HUES48 (cell line): Measurements from ENCODE around the gene SHC4.
"Not testable (repeated sequence)": the region's sequence is repeated elsewhere in the genome, so short reads cannot be mapped to it uniquely, and the experiment has no call there.

ENCODE experiments used
- H3K27ac ChIP-seq: one replicate; pipeline ENCODE4 v1.7.0; 2013; ENCODE audit warnings: low read depth, low read length, inconsistent platforms
- H3K27me3 ChIP-seq: 2 replicates; pipeline ENCODE4 v1.6.1; 2013; ENCODE audit warnings: mild to moderate bottlenecking, low read length; ENCODE audit not compliant: control insufficient read depth, insufficient read depth
- H3K36me3 ChIP-seq: 2 replicates; pipeline ENCODE4 v1.6.1; 2013; ENCODE audit warnings: low read length; ENCODE audit not compliant: control insufficient read depth, insufficient read depth
- H3K4me1 ChIP-seq: 2 replicates; pipeline ENCODE4 v1.6.1; 2013; ENCODE audit warnings: mild to moderate bottlenecking, low read length; ENCODE audit not compliant: control insufficient read depth, insufficient read depth
- H3K4me3 ChIP-seq: 2 replicates; pipeline ENCODE4 v1.5.1; 2013; ENCODE audit warnings: mild to moderate bottlenecking, low read depth, low read length
- H3K9ac ChIP-seq: 2 replicates; pipeline ENCODE4 v1.6.1; 2013; ENCODE audit warnings: mild to moderate bottlenecking, low read depth, low read length, moderate library complexity
- H3K9me3 ChIP-seq: 2 replicates; pipeline ENCODE4 v1.6.1; 2013; ENCODE audit warnings: low read length; ENCODE audit not compliant: control insufficient read depth, insufficient read depth

SHC4 gene

DNA sequence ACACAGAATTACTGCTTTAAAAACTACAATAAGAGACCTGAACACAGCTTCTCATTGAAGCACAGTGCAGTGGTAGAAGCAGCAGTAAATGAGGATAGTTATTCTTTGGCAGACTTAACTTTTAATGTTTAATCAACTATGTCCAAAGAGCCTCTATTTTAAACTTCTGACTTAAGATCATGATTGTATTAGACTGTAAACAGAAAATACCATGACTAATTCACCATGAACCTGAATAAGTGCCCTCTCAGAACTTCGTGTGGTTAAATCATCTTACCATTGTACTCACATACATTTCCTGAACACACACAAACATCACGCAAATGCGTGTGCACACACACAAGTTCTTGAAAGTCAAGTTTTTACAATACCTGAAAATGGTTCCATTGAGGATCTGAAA, 166.8 kb downstream of the SHC4 start:
- Histone ChIP-seq H3K27me3 (no peaks in the 10 kb centered on the region), H3K36me3 (peaks cover 50% of the 10 kb centered on the region), H3K4me1 (peaks cover 18% of the 10 kb centered on the region), H3K9ac (no peak overlapping the region), H3K4me3 (no peak overlapping the region), H3K9me3 (no peaks in the 10 kb centered on the region), H3K27ac (no peak overlapping the region)

DNA sequence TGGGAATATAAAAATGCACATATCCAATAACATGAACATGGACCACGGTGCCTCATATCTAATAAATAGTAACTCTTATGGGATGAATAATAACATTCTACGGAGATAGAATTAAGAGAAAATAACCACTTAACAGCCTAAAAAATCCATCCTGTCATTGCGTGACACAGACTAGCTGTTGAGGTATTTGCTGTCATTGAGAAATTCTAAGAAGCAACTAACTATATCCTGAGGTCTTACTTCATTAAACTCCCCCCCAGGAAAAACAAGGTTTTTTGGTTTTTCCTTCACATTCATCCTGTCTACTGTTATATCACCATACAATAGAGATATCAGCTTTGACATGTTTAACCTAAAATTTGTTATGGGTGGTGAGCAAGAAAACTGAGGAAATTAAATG, 167.2 kb downstream of the SHC4 start:
- Histone ChIP-seq H3K27me3 (no peaks in the 10 kb centered on the region), H3K4me3 (no peak overlapping the region), H3K36me3 (peaks cover 50% of the 10 kb centered on the region), H3K9ac (no peak overlapping the region), H3K27ac (no peak overlapping the region), H3K4me1 (peaks cover 18% of the 10 kb centered on the region), H3K9me3 (no peaks in the 10 kb centered on the region)

- H3K27me3 ChIP-seq: no peaks in the 10 kb centered on the region
- peaks cover 54% of the 10 kb centered on the region for H3K36me3 ChIP-seq
- H3K9ac ChIP-seq: no peak overlapping the region
- no peaks in the 10 kb centered on the region for H3K9me3 ChIP-seq
- H3K4me1 ChIP-seq: peaks cover 17% of the 10 kb centered on the region
- H3K27ac ChIP-seq: no peak overlapping the region
- no peak overlapping the region for H3K4me3 ChIP-seq
These were observed 167.8 kb downstream of the SHC4 start for GRCh38 chr15:48795901-48796300.

DNA sequence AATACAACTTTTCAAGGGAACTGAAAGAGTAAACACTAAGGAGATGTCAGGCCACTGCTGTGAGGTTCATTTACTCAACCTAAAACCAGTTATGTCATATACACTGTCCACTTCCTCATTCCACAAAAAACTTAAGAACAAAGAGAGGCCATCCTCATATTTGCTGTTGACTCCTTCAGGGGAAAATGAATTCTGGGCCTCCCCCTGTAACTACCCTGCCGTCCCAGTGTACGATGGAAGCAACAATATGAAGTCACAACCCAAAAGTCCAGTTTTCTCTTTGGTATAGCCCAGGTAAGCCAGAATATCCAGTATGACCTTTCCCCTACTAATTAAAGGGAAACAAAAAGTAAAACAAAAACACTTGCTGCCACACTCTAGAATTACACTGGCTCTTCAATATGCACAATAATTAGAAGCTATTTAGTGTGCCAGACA, 169.0 kb downstream of the SHC4 start:
- H3K27me3 ChIP-seq: no peaks in the 10 kb centered on the region
- H3K9me3 ChIP-seq: no peaks in the 10 kb centered on the region
- no peak overlapping the region for H3K4me3 ChIP-seq
- peaks cover 12% of the 10 kb centered on the region for H3K4me1 ChIP-seq
- H3K27ac ChIP-seq: no peak overlapping the region
- peaks cover 63% of the 10 kb centered on the region for H3K36me3 ChIP-seq
- no peak overlapping the region for H3K9ac ChIP-seq

GRCh38 chr15:48792408-48792807, 171.3 kb downstream of the SHC4 start:
- Histone ChIP-seq H3K4me3 (no peak overlapping the region), H3K36me3 (peaks cover 82% of the 10 kb centered on the region), H3K27ac (no peak overlapping the region)

DNA sequence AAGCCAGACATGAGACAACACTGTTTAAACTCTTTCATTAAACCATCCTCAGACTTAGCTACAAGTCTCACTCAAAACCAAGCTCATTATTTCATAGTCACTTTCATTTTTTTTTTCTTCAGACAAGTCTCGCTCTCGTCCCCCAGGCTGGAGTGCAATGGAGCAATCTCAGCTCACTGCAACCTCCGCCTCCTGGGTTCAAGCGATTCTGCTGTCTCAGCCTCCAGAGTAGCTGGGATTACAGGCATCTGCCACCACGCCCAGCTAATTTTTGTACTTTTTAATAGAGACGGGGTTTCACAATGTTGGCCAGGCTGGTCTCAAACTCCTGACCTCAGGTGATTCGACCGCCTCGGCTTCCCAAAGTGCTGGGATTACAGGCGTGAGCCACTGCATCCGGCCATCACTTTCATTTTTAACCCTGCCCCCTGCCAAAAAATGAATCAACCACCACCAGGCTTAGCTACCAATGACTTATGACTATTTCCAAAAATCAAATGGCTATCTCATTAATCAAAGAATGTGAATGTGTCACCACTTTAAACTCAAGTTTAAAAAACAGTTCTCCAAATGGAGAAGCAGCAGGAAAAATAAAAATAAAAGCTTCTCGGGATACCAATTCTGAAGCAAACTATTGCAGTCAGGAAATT, 173.1 kb downstream of the SHC4 start:
- not testable (repeated sequence) for H3K27ac ChIP-seq
- peaks cover 65% of the 10 kb centered on the region for H3K36me3 ChIP-seq

More at GRCh38 chr15:48792408-48792807, 171.3 kb downstream of the SHC4 start:
- H3K9ac ChIP-seq: no peak overlapping the region
- no peaks in the 10 kb centered on the region for H3K27me3 ChIP-seq
- no peaks in the 10 kb centered on the region for H3K9me3 ChIP-seq
- no peaks in the 10 kb centered on the region for H3K4me1 ChIP-seq

GRCh38 chr15:48785712-48786111, 178.0 kb downstream of the SHC4 start:
- no peak overlapping the region for H3K9ac ChIP-seq
- H3K36me3 ChIP-seq: peaks cover 66% of the 10 kb centered on the region
- H3K27ac ChIP-seq: no peak overlapping the region
- H3K4me1 ChIP-seq: no peaks in the 10 kb centered on the region
- H3K4me3 ChIP-seq: no peak overlapping the region
- H3K27me3 ChIP-seq: no peaks in the 10 kb centered on the region
- H3K9me3 ChIP-seq: no peaks in the 10 kb centered on the region

More for the DNA sequence above, 173.1 kb downstream of the SHC4 start:
- not testable (repeated sequence) for H3K4me3 ChIP-seq, H3K4me1 ChIP-seq, H3K27me3 ChIP-seq, H3K9ac ChIP-seq, H3K9me3 ChIP-seq

GRCh38 chr15:48785195-48785594, 178.5 kb downstream of the SHC4 start:
- Histone ChIP-seq H3K36me3 (peaks cover 68% of the 10 kb centered on the region), H3K27me3 (no peaks in the 10 kb centered on the region), H3K4me1 (no peaks in the 10 kb centered on the region), H3K9me3 (no peaks in the 10 kb centered on the region), H3K27ac (no peak overlapping the region), H3K4me3 (no peak overlapping the region), H3K9ac (no peak overlapping the region)

DNA sequence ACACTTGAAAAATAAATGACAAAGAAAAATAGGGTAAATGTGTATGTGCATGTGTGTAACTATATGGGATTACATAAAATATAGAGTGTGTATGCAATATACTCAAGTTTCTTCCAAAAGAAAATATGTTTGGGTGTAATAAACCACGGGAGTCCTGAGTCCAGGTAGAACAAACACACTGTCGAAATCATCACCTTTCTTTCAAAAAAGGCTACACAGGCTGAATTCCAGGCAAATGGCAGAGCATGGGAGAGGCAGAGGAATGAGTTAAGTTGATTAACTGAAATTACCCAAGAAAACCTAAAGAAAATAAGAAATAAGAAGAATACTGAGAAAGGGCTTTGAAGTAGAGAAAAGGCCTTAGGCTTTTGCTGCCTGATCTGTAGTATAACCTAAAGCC, 179.0 kb downstream of the SHC4 start:
- no peak overlapping the region for H3K9ac ChIP-seq
- H3K36me3 ChIP-seq: peaks cover 69% of the 10 kb centered on the region
- H3K4me3 ChIP-seq: no peak overlapping the region
- H3K9me3 ChIP-seq: no peaks in the 10 kb centered on the region
- no peak overlapping the region for H3K27ac ChIP-seq
- no peaks in the 10 kb centered on the region for H3K4me1 ChIP-seq
- H3K27me3 ChIP-seq: no peaks in the 10 kb centered on the region

DNA sequence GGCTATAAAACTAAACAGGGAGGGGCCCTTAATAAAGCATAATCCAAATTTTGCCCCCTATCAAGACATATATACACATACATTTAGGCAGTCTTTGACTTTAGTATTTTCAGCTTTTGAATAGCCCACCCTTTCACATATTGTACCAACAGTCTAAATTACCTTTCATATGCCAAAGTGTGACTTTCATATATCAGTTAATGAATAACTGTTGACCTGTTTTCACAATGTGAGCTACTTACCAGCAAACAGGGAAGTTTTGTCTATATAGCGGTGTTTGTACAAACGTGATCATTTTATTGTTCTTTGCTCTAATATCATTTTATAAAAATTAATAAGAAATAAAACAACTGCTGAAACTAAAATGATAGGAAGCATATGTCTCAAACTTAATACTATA, 180.8 kb downstream of the SHC4 start:
- H3K9me3 ChIP-seq: no peaks in the 10 kb centered on the region
- H3K27me3 ChIP-seq: no peaks in the 10 kb centered on the region
- H3K4me1 ChIP-seq: no peaks in the 10 kb centered on the region
- peaks cover 63% of the 10 kb centered on the region for H3K36me3 ChIP-seq
- no peak overlapping the region for H3K27ac ChIP-seq
- no peak overlapping the region for H3K9ac ChIP-seq
- H3K4me3 ChIP-seq: no peak overlapping the region

DNA sequence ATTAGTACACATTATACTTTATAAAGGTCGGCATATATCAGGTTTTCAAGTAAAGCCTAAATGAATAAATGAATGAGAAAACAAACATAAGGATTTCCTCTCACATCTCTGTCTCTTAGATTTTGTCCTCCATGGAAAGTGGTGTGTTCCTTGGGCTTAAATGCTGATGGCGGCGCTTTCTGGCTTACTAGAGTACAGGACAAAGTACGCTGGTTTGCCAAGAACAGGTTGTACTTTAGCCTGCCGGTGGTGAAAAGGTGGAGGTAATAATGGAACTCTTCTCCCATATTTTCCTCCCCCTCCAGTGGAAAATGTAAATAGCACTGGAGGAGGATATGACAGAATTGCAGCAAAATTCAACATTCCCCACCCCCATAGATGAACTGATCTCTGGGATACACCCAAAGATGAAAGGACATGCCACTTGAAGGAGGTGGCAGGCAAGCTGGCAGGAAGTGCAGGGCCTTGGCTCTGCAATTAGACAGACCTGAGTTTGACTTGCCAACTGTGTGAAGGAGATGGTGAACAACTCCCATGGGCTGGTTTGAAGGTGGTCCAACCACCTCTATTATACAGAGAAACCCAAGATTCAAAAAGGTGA, 182.1 kb downstream of the SHC4 start:
- H3K27ac ChIP-seq: no peak overlapping the region

More for the DNA sequence above, 182.1 kb downstream of the SHC4 start:
- Histone ChIP-seq H3K9me3 (no peaks in the 10 kb centered on the region), H3K27me3 (no peaks in the 10 kb centered on the region), H3K4me3 (no peak overlapping the region), H3K4me1 (no peaks in the 10 kb centered on the region), H3K36me3 (peaks cover 63% of the 10 kb centered on the region), H3K9ac (no peak overlapping the region)
